Measurements from ENCODE around the gene PRPF40A.
A peak's percentile ranks its signal among the peaks of the same experiment; 100 is the strongest.

The PRPF40A gene

DNA sequence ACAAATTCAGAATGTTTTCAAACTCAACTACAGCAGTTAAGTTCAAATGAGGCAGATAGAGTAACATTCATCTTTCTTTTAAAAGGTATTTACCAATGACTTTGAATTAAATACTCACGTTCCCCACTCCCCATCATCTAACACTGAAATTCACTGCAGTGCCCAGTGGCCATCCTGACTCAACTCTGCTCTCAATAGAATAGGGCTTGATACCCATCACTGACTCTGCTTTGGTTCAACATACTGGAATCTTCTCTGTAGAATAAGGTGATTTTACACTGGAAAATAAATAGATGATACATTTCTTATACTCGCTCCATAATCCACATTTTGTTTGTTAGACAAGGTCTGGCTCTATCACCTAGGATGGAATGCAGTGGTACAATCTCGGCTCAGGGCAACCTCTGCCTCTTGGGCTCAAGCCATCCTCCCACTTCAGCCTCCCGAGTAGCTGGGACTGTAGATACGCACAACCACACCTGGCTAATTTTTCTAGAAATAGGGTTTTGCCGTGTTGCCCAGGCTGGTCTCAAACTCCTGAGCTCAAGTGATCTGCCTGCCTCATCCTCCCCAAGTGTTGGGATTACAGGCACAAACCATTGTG lies 66.4 kb downstream of the PRPF40A start:
- no peak for DNase-seq

DNA sequence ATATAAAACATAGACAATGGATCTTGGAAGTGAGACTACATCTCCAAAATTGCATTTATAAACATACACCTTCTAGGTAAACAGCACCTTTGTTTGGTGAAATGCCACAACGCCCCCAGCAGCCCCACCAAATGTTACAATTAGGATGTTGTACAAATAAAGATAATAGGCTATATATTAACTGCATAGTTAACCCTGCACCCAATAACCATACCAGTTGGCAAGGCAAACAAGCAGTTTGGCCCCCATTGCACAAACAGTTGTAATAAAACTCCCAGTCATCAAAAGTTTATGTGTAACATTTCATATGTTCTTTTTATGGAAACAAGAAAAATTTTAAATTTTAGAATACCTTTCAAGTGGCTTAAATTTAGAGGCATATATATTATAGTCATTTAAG lies 67.3 kb downstream of the PRPF40A start:
- no peak for DNase-seq

DNA sequence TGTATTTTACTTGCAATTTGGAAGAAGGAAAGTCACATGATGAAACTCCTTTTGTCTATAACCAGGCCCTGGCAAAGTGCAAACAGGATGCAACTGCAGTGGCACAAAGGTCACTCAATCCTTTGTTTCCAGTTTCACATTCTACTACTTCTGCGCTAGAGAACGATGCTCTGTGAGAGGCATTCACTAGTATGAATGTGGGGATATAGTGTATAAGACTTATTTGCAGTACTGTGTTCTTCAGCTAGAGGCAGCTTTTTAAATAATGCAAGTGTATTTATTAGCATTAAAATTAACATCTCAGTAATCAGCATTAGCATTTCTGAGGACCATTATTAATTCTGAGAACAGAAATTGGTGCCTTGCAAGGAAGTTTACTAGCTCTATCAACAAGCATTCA lies 68.9 kb downstream of the PRPF40A start:
- DNase-seq = no peak

DNA sequence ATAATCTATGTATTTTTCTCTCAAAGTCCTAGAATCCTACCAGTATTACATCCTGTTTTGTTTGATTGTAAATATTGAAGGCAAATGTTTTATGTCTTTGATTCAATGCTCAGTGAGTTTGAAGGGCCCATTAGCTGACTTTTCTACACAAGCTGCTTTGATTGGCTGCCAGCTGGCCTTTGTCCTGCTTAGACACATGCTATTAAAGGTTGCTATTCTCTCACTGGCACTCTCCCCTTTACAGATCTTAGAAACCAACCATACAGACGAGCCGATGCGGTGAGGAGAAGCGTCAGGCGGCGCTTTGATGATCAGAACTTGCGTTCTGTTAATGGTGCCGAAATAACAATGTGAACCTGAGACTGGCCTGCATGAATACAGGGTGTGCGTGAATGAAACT lies 69.7 kb downstream of the PRPF40A start:
- peak; percentile 31 for DNase-seq

DNA sequence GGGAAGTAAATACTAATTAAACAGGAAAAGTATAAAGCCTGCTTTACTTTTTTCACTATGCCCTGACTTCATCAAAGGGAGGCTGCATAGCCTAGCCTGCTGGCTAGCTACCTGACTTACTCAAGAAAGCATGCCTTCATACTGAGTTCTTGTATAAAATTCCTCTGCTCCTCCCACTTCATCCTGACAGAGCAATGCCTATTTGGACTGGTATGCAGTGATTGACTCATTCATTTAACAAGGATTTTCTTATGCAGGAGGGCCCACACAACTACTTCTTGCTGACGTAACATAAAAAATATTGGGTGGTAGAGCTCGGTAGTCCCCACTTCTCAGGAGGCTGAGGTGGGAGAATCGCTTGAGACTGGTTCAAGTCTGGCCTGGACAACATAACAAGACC lies 70.5 kb downstream of the PRPF40A start:
- DNase-seq = peak; percentile 88

DNA sequence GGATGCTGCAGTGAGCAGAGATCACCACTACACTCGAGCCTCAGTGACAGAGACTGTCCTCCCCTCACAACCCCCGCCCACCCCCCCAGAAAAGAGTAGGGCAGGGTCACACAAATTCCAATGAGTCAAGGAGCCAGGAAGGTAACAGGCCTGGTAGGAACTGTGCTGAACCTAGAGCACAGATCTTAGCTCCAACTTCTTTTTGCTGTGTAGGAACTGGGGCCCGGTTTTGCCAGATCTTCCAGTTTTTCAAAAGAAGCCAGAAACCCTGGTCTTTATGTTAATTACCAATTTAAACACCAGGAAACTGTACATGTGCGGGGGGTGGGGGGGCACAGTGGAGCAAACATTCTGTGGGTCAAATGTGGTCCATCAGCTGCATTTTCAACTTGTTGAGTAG lies 71.0 kb downstream of the PRPF40A start:
- no peak for DNase-seq

DNA sequence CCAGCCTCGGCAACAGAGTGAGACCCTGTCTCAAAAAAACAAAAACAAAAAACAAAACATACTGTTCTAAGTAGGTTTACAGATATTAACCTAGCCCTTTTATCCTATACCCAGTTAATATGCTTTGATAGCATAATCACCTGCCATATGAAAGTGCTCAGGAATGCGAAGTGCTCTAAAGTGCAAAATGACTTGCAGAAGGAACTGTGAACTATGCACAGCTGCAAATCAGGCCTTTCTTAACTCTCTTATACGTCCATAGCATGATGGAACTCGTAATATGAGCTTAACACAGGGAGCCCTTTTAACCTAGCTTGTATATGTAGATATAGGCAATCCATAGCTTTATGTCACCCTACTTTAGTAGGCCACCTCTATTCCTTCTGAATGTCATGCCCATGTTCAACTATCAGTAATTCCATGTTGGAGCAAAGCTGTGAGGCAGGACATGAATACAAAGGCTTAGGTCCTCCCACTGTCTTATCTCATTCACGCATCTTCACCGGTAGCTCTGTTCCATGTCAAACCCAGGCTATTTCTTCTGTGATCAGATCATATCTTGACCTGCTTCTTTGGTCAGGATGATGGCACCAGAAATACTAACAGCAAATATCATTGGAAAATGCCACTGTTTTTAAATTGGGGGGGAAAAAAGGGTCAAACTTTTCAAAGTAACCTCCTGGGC lies 72.9 kb downstream of the PRPF40A start:
- no peak for DNase-seq

DNA sequence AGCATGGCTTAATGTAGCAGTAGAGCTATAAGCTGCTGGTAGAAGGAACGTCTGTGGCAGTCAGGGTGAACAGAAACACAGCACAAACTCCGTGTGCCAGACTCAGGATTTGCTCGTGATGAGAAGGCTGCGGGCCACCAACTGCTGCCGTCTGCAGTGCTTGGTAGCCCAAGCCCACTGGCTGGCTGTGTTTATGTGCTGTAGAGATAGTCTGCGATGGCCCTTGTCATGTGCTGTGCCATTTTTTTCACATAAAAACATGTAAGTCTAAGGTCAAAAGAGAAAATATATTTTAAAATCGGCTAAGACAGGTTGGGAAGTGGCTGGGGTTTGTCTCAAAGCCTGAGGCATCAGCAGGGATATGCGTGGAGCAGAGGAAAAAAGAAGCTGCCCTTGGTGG lies 78.7 kb downstream of the PRPF40A start:
- DNase-seq = no peak

DNA sequence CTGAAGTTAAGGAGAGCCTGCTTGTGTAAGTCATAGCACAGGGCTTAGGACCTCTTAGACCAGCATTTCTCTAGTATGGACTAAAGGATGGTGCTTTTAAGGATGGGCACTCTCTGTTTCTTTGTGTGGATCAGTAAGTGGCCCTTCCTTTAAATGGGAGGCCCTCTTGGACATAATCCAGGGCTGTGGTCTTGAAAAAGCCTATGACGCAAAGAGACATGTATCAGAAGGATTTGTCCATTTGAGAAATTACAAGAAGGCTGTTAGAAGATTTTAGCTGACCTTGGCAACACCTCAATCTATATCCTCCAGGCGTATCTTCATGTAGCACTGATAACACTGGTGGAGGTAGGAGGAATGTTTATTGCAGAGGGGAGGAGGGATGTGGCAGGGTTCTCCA lies 79.2 kb downstream of the PRPF40A start:
- no peak for DNase-seq

DNA sequence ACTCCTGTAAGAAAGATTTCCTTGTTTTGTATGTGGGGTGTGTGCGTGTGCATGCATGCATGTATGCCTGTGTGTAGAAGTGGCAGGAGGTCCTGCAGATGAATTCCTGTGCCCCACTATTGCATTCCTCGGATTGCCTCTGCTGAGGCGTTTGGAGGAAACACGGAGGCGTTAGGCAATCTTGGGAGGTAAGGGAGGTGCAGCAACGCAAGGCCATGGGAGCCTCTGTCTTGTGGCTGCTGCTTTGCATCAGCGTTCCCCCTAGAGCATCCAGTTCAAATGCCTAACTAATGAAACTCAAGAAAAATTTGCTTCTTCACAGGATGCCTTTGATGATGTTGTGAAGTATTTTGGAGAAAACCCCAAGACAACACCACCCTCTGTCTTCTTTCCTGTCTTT lies 80.0 kb downstream of the PRPF40A start:
- no peak for DNase-seq

DNA sequence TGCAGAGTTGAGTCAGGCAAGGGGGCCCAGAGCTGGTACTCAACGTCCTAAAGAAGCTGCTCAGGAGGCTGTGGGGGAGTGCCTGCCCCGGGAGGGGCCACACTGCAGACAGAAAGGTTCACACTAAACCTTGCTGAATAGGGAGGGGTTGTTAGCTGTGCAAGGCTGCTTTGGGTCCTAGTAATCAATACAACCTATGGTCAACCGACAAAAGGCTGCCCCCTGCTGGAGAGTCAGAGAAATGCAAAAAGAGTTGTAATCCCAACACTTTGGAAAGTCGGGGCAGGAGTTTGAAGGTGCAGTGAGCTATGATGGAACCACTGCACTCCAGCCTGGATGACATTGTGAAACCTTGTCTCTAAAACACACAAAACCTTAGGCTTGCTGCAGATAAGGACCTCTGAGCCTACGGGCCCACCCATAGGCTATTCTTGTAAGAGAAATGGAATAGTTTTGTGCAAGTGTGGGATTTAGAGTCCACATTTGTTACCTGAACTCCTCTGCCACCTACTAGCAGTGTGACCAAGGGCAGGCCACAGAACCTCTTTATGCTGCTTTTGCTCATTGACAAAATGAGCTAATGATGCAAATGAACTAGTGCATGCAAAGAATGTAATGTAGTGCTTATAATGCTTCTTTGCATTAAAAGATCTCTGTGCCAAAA lies 81.5 kb downstream of the PRPF40A start:
- DNase-seq = peak; percentile 60

DNA sequence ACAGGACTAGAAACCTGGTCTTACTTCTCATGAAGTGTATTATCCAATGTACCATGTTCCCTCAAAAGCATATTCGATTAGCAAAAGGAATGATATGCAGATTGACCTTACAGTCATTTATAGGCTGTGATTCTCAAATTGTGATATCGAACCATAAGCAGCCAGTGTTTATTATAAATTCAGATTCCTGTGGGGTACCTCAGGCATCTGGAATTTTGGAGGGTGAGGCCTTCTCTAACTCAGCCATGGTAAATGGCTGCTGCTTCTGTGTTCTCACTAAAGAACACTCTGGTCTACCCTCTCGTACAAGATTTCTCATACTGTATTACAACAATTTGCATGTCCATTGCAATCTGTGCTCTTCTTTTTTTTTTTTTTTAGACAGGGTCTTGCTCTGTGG lies 84.5 kb downstream of the PRPF40A start:
- peak; percentile 61 for DNase-seq

DNA sequence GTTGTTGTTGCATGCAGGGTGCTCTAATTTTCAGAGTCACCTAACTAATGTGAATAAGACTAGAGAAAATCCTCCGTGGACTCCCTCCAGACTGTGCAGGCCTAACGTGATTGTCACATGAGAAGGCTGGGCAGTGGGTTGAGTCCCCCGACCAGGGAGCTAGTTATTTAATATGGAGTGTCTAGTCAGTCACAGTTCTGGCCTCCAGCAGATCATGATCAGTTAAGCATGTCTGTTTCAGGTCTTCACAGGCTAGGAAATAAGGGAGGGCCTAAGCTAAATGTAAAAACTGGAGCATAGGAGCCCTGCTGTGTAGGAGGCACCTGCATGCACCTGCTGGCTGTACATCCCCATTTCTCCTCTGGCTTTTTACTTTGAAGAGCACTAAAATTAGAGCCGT lies 86.8 kb downstream of the PRPF40A start:
- DNase-seq = no peak

DNA sequence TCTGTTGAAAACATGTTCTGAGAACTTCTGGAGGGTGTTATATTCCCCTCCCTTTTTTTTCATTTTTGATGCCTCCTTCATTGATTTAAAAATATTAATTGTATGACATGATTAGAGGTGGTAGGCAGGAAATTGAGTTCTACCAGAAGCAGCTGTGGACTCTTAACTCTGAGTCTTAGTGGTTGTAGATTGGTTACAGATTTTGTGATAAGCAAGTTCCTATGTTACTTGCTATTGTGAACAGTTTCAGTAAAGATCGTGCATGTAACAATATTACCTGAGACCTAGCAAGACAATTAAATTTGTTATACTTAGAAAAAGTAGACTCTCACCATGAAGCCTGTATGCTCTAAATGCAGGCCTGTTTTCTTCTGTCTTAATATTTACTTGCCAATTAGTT lies 88.1 kb downstream of the PRPF40A start:
- DNase-seq = no peak

DNA sequence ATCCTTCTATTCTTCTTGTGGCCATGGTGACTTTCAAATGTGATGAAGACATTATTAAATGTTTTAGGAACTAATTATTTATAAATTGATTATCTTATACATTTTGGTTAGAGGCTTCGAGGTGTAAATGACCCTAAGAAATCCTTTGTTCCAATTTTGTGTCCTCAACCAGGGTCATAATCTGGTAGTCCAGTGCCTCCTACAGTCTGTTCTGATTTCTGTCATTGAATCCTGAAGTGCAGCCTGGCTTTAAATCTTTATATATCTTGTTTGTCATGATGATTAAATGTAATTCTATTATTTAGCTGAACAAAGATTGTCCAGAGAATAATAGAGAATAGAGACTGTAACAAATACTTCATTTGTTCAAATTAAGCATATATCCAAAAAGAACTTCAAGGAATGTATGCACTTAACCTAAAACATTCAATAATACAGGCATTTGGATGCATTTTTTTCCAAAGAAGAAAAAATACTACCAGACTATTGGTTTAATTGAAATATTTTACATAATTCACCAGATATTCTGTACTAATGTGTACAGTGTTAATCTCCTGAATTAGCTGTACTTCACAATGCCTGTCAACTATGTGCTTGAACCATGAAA lies 89.8 kb downstream of the PRPF40A start:
- peak; percentile 40 for DNase-seq

DNA sequence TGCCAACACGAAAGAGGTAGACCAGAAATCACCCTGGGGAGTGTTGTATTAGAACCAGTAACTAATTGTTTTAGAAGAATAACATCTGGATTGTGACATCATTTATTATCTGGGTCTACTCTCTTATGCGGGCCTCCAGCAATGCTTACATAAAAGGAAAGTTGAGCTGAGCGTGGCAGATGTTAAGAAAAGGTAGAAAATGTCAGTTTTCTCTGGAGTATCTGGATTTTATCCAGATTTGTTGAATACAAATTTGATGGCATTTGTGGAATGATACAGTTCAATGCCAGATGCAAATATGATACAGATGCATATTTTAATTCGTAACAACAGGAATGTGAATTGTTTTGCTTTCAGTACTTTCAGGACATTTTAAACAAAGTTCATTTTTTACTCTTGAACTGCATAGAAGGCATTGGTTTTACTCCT lies 90.3 kb downstream of the PRPF40A start:
- peak; percentile 59 for DNase-seq

DNA sequence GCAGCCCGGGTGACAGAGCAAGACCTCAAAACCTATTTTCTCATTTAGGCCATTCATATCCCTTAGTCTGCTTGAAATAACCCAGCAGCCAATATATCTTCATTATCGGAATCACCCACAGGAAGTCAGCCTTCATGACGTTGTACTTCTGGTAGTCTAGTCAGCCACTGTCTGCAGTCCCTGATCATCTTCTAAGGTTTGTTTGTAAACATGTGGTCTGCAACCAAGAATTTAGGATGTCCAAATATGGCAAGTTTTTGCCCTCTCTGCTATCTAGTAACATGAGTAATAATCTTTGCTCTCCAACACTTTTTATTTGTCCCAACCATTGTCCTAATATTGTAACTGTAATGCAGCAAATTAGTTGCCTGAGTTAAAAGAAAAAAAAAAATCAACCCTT lies 92.5 kb downstream of the PRPF40A start:
- no peak for DNase-seq

DNA sequence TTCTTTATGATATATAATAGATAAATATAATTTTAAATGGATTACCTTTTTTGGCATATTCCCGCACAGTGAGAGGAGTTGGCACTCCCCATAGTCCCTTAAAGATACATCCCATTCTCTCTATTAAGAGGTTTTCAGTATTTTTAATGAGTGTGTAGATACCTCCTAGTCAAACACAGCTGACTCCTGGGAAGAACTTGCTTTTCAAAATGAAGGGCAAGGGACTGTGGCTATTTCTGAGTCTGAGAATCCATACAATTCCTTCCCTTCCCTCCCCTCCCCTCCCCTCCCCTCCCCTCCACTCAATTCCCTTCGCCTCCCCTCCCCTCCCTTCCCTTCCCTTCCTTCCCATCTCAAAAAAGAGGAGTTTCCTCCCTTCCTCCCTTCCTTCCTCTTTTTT lies 93.5 kb downstream of the PRPF40A start:
- DNase-seq = no peak

DNA sequence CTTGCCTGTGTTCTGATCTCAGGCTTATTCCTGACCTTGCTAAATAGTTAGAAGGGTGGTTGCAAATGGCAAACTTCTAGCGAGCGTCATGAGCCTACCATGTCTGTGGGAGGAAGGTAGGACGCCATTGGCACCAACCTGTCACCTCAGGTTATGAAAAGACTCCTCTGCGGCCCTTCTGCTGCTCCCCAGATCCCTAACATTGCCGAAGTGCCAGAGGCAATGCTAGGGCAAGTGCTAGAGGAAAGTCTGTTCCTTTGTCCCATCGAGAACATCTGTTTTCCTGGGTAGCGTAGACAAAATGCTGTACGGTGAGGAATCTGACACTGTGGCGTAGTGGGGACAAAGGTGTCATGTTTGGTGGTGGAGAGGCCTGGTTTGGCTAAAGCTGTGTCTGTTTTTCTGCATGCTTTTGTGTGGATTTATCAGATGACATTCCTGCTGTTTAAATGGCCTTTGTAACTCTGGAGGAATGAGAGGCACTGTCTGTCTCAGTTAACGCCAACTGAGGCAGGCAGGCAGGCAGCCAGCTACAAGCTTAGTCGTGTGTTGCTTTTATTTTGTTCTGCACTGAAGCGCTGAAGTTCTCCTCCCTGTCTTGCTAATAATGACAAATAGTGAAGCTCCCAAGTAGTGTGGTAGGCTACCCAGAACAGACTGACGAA lies 94.1 kb downstream of the PRPF40A start:
- DNase-seq = no peak

DNA sequence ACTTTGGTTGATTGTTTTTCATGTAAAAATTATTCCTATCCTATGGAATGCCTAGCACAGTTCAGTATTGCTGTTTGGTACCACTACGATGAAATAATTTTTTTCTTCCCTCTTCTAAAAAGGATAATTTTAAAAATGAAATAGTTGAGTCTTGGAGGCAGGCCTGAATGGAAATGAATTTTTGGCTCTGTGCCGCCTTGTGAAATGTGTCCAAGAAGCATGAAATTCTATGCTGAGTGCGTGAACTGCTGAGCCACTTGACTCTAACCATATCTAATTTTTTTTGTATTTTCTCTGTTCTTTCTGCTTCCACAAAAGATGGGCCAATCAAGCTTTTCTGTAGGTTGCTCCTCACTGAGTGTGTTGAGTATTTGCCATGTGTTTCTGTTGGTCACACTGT lies 95.0 kb downstream of the PRPF40A start:
- DNase-seq = no peak

DNA sequence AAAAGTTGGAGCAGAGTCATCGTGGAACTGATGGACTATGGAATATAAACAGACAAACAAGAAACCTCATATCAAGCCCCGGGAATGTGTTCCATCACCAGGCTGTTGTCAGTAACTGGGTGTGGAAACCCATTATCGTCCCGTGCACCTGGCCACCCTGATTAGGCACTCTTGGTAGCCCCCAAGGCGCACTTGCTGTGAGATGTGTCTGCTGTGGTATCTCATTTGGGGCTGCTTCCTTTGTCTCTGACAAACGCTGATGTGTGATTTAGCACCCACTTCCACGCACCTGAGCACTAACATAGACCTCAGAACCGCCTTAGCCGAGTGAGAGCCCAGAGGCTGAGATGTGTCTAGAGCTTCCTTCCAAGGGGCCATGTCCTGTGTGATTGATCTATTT lies 96.3 kb downstream of the PRPF40A start:
- no peak for DNase-seq

DNA sequence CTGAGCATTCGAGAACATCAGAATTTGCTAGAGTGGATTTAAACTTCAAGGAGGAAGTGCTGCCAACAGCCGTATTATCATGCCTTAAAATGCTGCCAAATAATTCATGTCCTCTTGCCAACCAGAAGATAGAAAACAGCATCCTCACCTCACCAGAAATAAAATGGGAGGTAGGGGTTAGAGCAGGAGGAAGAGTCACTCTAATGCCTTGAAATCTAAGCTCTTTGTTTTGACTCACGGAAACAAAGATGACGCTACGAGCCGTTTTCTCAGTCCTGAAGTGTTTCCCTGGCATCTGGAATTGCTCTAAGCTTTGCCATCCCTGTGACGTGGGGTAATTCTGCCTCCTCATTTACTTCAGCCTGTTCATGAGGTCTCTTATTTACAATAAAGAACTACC lies 97.1 kb downstream of the PRPF40A start:
- no peak for DNase-seq

DNA sequence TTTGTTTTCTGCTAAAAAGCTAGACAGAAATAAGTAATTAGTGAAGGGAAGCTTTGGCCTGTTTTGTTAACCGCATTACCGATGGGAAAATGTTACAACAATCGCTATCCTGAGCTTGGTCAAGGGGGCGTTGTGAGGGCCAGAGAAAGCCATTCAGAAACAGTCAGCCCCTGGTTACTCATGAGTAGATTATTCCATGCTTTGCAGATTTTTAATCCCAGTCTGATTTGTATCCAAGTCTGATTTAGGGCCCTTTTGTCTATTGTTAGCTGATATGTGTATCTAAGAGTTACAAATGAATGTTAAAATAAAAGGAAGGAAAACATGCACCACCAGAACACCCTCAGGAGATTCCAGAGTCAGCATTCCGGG lies 99.1 kb downstream of the PRPF40A start:
- DNase-seq = peak; percentile 27
